KOPT-K1 (cell line): Measurements from ENCODE around the gene HOXD13.

ENCODE experiments used
- H3K27ac ChIP-seq: fragments of 200-600 bp; sonication (generic); 2 replicates; pipeline ENCODE4 v1.5.1; 2016; ENCODE audit warnings: antibody characterized with exemption, mild to moderate bottlenecking, low read depth, low read length; ENCODE audit not compliant: poor library complexity, severe bottlenecking
- H3K36me3 ChIP-seq: fragments of 200-600 bp; sonication (generic); 2 replicates; pipeline ENCODE4 v1.5.1; 2017; ENCODE audit warnings: antibody characterized with exemption, mild to moderate bottlenecking, low read length, moderate library complexity; ENCODE audit not compliant: insufficient read depth
- H3K9me3 ChIP-seq: fragments of 200-600 bp; sonication (generic); 2 replicates; pipeline ENCODE4 v1.5.1; 2017; ENCODE audit warnings: antibody characterized with exemption, low read length, mild to moderate bottlenecking; ENCODE audit not compliant: insufficient read depth, poor library complexity, severe bottlenecking

The HOXD13 gene

GRCh38 chr2:176136374-176137251 is 44.1 kb downstream of the HOXD13 start:
- Histone ChIP-seq H3K27ac (no peak overlapping the region), H3K9me3 (no peaks in the 10 kb centered on the region), H3K36me3 (no peaks in the 10 kb centered on the region)

- Histone ChIP-seq H3K9me3 (no peaks in the 10 kb centered on the region), H3K27ac (no peak overlapping the region), H3K36me3 (no peaks in the 10 kb centered on the region)
These were observed 44.7 kb downstream of the HOXD13 start for GRCh38 chr2:176137252-176137580.

DNA sequence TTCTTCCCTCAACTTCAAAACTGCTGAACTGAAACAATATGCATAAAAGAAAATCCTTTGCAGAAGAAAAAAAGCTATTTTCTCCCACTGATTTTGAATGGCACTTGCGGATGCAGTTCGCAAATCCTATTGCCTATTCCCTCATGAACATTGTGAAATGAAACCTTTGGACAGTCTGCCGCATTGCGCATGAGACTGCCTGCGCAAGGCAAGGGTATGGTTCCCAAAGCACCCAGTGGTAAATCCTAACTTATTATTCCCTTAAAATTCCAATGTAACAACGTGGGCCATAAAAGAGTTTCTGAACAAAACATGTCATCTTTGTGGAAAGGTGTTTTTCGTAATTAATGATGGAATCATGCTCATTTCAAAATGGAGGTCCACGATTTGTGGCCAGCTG is 45.4 kb downstream of the HOXD13 start:
- Histone ChIP-seq H3K27ac (no peak overlapping the region), H3K9me3 (no peaks in the 10 kb centered on the region), H3K36me3 (no peaks in the 10 kb centered on the region)

GRCh38 chr2:176138526-176138922 is 46.0 kb downstream of the HOXD13 start:
- Histone ChIP-seq H3K9me3 (no peaks in the 10 kb centered on the region), H3K36me3 (no peaks in the 10 kb centered on the region), H3K27ac (no peak overlapping the region)

DNA sequence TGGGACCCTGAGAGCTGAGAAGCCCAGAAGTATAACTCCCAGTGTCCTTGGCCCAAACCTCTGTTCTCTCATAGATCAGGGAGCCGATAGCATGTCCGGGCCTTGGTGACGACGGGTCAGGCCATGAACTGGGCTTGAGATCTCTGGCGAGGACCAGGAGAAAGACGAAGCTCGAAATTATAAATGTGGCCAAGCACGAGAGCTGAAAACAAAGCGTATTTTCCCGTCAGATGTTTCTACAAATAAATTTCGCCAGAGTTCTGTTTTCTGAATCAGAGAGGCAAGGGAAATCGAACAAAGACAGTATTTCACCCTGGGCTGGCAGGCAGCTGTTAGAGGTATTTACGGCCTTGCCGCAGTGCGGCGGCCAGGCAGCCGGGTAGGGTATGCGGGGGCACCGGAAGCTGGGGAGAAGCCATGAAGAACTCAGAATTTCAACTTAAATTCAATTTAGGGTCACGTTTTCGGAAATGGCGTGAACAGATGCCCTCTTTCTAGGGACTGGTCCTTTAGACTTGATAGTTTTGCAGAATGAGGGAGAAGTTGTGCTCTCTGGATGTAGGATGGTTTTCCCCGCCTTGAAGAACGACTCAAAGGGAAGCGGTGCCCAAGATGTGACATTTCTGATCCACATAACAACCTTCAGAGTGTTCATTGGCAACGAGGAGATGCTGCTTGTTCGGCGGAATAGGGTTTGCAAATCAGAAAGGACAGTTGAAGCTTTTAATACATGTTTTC is 46.6 kb downstream of the HOXD13 start:
- Histone ChIP-seq H3K27ac (no peak overlapping the region), H3K36me3 (no peaks in the 10 kb centered on the region), H3K9me3 (no peaks in the 10 kb centered on the region)

GRCh38 chr2:176139661-176140512 is 47.4 kb downstream of the HOXD13 start:
- Histone ChIP-seq H3K36me3 (no peaks in the 10 kb centered on the region), H3K9me3 (no peaks in the 10 kb centered on the region), H3K27ac (no peak overlapping the region)

DNA sequence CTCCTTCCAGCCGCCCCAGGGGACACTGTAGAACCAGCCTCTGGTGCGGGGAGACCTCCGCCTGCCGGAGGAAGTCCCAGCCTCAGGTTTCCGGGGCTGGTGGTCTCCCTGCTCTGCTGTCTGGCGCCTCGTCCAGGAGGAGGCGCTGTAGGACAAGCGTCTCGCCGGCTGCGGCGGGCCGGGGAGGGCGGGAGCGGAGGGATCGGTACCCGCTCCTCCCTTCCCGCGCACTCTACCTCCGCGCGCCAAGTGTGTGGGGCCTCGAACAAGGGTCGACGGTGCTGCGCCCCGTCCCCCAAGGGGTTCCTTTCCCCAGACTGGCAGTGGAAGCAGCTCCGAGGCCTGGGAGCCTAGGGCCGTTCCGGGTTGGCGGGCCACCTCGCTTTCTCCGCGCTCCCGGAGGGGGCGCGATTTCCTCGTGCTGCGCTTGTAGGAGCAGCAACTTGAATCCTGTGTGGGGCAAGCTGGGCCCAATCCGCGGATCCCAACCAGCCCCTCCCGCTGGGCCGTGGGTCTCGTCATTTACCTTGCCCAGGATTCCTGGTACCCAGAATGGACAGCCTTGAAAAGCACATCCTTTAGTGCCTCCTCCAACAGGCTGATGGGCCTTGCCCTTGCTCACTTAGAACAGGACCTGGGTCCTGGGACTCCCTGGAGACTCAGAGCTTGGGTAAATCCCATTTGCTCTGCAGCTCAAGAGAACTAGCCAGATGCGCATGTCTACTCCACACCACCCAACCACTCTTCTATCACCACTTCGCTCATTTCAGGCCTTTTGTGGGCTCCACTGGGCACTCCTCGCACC is 48.2 kb downstream of the HOXD13 start:
- Histone ChIP-seq H3K9me3 (no peaks in the 10 kb centered on the region), H3K27ac (no peak overlapping the region), H3K36me3 (no peaks in the 10 kb centered on the region)

DNA sequence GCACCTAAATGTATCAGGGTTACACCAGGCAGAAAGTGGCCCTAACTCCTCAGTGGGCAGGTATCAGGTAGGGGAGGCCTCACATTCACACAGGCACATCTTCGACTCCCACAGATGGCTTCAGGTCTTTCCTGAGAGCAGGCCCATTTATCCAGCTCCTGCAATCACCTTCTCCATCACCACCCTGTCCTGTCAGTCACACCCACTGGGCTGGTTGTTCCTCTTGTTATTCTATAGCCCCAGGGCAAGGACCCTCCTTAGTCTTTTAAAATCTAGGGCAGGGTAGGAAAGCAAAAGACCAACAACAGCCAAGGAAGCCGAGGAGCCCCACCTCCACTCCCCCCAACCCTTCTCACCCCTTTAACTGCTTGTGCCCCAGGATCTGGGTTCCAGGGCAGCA is 49.8 kb downstream of the HOXD13 start:
- no peak overlapping the region for H3K27ac ChIP-seq
- no peaks in the 10 kb centered on the region for H3K9me3 ChIP-seq
- H3K36me3 ChIP-seq = no peaks in the 10 kb centered on the region
